ENCODE measurements around the gene SPTLC2. TPM values are rescaled to one million over a fixed set of nuclear protein-coding genes. Genes with fewer than 3 reads are reported as not detected.
"Not testable (repeated sequence)": the region's sequence is repeated elsewhere in the genome, so short reads cannot be mapped to it uniquely, and the experiment has no call there.

SPTLC2 gene
- total RNA-seq, 1 experiment from 2014 or later, result 15.8 TPM

DNA sequence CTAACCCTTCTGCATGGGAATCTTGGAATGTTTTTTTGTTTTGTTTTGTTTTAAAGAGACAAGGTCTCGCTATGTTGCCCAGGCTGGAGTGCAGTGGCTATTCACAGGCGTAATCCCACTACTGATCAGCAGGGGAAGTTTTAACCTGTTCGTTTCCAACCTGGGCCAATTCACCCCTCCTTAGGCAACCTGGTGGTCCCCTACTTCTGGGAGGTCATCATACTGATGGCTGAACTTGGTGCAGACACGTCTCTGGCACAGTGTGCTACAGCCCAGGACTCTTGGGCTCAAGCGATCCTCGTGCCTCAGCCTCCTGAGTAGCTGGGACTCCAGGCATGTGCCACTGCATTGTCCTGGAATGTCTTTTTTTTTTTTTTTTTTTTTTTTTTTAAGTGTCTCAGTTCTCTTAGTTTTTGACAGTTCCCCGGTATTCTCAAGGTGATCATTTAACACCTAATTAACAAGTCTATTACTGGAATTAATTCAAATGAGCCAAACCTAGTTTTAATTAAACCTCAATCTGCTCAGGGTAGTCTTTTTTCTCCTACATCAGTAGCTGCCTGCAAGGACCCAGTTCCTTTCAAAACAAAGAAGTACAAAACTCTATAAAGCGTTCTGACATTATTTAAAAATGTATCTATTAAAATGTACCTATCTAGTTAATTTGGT, 68.8 kb downstream of the SPTLC2 start:
- Mint-ChIP-seq H3K27me3 (ENCODE audit: insufficient read depth, unreplicated experiment) (no peaks in the 10 kb centered on the region), H3K4me3 (ENCODE audit: unreplicated experiment) (no peak overlapping the region), H3K36me3 (ENCODE audit: insufficient read depth, unreplicated experiment) (peaks cover 62% of the 10 kb centered on the region), H3K27ac (ENCODE audit: low read depth, unreplicated experiment) (no peak overlapping the region), H3K4me1 (ENCODE audit: insufficient read depth, unreplicated experiment) (no peaks in the 10 kb centered on the region), H3K9me3 (ENCODE audit: unreplicated experiment) (no peaks in the 10 kb centered on the region)
- ChIA-PET POLR2A (interaction anchor here (0.7 kb wide), 1 partner anchor 170 kb away, joined by 3 read pairs; the partner anchor contains the start of gene SAMD15), CTCF (interaction anchor here (0.5 to 9.3 kb wide), 5 partner anchors 9 to 233 kb away, joined by 3 to 74 read pairs (median 4); partner anchors contain the start of genes AHSA1 and VIPAS39)
- no TSS peak for BruUV-seq (replicated peaks)
- intact Hi-C loops (cut with micrococcal nuclease), result no loop called here
- DNase-seq (ENCODE audit: unreplicated experiment), result no peak
- TF ChIP-seq, protein P1, sequence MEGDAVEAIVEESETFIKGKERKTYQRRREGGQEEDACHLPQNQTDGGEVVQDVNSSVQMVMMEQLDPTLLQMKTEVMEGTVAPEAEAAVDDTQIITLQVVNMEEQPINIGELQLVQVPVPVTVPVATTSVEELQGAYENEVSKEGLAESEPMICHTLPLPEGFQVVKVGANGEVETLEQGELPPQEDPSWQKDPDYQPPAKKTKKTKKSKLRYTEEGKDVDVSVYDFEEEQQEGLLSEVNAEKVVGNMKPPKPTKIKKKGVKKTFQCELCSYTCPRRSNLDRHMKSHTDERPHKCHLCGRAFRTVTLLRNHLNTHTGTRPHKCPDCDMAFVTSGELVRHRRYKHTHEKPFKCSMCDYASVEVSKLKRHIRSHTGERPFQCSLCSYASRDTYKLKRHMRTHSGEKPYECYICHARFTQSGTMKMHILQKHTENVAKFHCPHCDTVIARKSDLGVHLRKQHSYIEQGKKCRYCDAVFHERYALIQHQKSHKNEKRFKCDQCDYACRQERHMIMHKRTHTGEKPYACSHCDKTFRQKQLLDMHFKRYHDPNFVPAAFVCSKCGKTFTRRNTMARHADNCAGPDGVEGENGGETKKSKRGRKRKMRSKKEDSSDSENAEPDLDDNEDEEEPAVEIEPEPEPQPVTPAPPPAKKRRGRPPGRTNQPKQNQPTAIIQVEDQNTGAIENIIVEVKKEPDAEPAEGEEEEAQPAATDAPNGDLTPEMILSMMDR (IDR thresholded peaks at IDR 0.05; ENCODE audit: unreplicated experiment), result peak; percentile 15

DNA sequence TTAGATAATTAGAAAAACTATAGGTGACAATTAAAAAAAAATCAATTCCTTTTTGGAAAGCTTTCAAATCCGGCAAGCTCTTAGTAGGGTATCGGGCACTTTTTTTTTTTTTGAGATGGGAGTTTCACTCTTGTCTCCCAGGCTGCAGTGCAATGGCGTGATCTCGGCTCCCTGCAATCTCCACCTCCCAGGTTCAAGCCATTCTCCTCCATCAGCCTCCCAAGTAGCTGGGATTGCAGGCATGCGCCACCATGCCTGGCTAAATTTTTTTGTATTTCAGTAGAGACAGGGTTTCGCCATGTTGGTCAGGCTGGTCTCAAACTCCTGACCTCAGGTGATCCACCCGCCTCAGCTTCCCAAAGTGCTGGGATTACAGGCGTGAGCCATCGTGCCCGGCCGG, 71.3 kb downstream of the SPTLC2 start:
- intact Hi-C loops (cut with micrococcal nuclease); H3K9me3 Mint-ChIP-seq (ENCODE audit: unreplicated experiment); H3K4me3 Mint-ChIP-seq (ENCODE audit: unreplicated experiment); BruUV-seq (replicated peaks); H3K4me1 Mint-ChIP-seq (ENCODE audit: insufficient read depth, unreplicated experiment); DNase-seq (ENCODE audit: unreplicated experiment); H3K27me3 Mint-ChIP-seq (ENCODE audit: insufficient read depth, unreplicated experiment); H3K27ac Mint-ChIP-seq (ENCODE audit: low read depth, unreplicated experiment): not testable (repeated sequence)
- H3K36me3 Mint-ChIP-seq (ENCODE audit: insufficient read depth, unreplicated experiment), result peaks cover 44% of the 10 kb centered on the region
- POLR2A ChIA-PET, result interaction anchor here (0.7 kb wide), 2 partner anchors 71 to 330 kb away, joined by 3 to 4 read pairs; no protein-coding TSS in a partner anchor
- CTCF ChIA-PET, result interaction anchor here (0.6 to 9.3 kb wide), 6 partner anchors 12 to 392 kb away, joined by 3 to 74 read pairs (median 3); partner anchors contain the start of genes AHSA1 and VIPAS39

DNA sequence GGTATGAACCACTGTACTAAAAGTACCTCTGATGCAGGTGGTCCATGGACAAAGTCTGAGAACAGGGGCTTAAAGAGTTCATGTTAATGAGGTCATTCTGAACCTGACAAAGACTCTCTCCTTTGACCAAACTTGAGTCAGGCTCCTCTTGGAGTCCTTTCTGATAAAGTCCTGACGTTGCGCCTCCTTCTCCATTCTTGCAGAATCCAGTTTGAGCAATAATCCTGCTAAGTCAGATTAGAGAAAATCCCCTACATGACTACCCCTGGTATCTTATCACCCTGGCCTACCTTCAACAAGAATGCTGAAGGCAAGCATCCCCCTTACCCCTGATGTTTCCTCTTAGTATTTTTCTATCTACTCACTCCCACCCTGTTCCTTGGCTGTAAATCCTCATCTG, 71.9 kb downstream of the SPTLC2 start:
- H3K27me3 Mint-ChIP-seq (ENCODE audit: insufficient read depth, unreplicated experiment), result no peaks in the 10 kb centered on the region
- no peak overlapping the region for H3K4me3 Mint-ChIP-seq (ENCODE audit: unreplicated experiment)
- H3K9me3 Mint-ChIP-seq (ENCODE audit: unreplicated experiment), result no peaks in the 10 kb centered on the region
- intact Hi-C loops (cut with micrococcal nuclease), result no loop called here
- H3K4me1 Mint-ChIP-seq (ENCODE audit: insufficient read depth, unreplicated experiment), result no peaks in the 10 kb centered on the region
- no TSS peak for BruUV-seq (replicated peaks)
- ChIA-PET CTCF (interaction anchor here (0.9 to 2.5 kb wide), 3 partner anchors 85 to 392 kb away, joined by 3 to 8 read pairs (median 3); no protein-coding TSS in a partner anchor), POLR2A (interaction anchor here (0.7 kb wide), 2 partner anchors 71 to 331 kb away, joined by 3 to 4 read pairs; no protein-coding TSS in a partner anchor)
- H3K36me3 Mint-ChIP-seq (ENCODE audit: insufficient read depth, unreplicated experiment), result peaks cover 42% of the 10 kb centered on the region
- no peak overlapping the region for H3K27ac Mint-ChIP-seq (ENCODE audit: low read depth, unreplicated experiment)
- TF ChIP-seq, protein P1 (IDR thresholded peaks at IDR 0.05; ENCODE audit: unreplicated experiment), result no peak
- DNase-seq (ENCODE audit: unreplicated experiment), result no peak

DNA sequence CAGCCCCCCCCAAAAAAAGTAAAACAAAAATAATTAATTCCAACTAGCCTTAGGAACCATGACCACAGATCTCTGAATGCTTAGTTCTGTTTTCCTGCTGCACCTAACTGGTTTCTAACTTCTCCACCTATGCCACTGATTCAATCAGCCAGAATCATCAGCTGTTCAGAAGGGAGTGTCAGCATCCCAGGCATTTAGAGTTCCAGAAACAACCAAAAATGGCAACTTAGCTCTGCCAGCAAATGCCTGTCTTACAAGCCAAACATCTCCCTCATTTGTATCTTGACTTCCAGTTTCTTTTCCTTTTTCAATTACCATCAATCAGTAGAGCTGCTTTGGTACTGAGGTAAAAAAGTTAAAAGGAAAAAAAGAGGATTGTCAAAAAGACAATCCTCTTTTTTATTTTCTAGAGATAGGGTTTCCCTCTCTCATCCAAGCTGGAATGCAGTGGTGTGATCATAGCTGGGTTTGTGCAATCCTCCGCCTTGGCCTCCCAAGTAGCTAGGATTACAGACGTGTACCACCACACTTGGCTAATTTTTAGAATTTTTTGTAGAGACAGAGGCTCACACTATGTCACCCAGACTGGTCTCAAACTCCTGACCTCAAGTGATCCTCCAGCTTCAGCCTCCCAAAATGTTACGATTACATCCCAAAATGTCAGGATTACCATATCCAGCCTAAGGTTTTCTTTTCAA, 72.7 kb downstream of the SPTLC2 start:
- CTCF ChIA-PET, result interaction anchor here (0.6 to 3.7 kb wide), 3 partner anchors 8 to 1199 kb away, joined by 3 to 15 read pairs (median 8); no protein-coding TSS in a partner anchor
- Mint-ChIP-seq H3K27ac (ENCODE audit: low read depth, unreplicated experiment) (no peak overlapping the region), H3K4me3 (ENCODE audit: unreplicated experiment) (no peak overlapping the region), H3K36me3 (ENCODE audit: insufficient read depth, unreplicated experiment) (peaks cover 40% of the 10 kb centered on the region), H3K4me1 (ENCODE audit: insufficient read depth, unreplicated experiment) (no peaks in the 10 kb centered on the region), H3K9me3 (ENCODE audit: unreplicated experiment) (no peaks in the 10 kb centered on the region), H3K27me3 (ENCODE audit: insufficient read depth, unreplicated experiment) (no peaks in the 10 kb centered on the region)
- TF ChIP-seq, protein P1 (IDR thresholded peaks at IDR 0.05; ENCODE audit: unreplicated experiment), result no peak
- POLR2A ChIA-PET, result no interaction called here
- DNase-seq (ENCODE audit: unreplicated experiment), result no peak
- intact Hi-C loops (cut with micrococcal nuclease), result no loop called here
- no TSS peak for BruUV-seq (replicated peaks)

Measured in MCF 10A (cell line).